Hepatic stellate cell (primary cell): Measurements from ENCODE around the gene FAM72D.
"Not testable (repeated sequence)": the region's sequence is repeated elsewhere in the genome, so short reads cannot be mapped to it uniquely, and the experiment has no call there.

ENCODE experiments used
- DNase-seq: peaks from one replicate; pipeline ENCODE4 v3.0.0; 2011; ENCODE audit warnings: low spot score

FAM72D gene

GRCh38 chr1:145095284-145096057 lies at the start of gene FAM72D, which contains the start of gene SRGAP2B:
Gene FAM72D, plus strand, starts transcription at chr1:145095974. Its CDS starts 874 bp downstream, at chr1:145096848.
Gene SRGAP2B, minus strand, starts transcription at chr1:145095328. Its CDS starts 2,427 bp downstream, at chr1:145092901.
- not testable (repeated sequence) for DNase-seq

GRCh38 chr1:145047553-145047952 lies 48.2 kb upstream of the FAM72D start:
- not testable (repeated sequence) for DNase-seq

- not testable (repeated sequence) for DNase-seq
These were observed 47.5 kb upstream of the FAM72D start for GRCh38 chr1:145048181-145048856.

GRCh38 chr1:145052019-145052776 lies 43.6 kb upstream of the FAM72D start:
- not testable (repeated sequence) for DNase-seq

- not testable (repeated sequence) for DNase-seq
These were observed 42.3 kb upstream of the FAM72D start for GRCh38 chr1:145053428-145053827.

GRCh38 chr1:145055217-145055760 lies 40.5 kb upstream of the FAM72D start:
- DNase-seq, result not testable (repeated sequence)

GRCh38 chr1:145058184-145058583 lies 37.6 kb upstream of the FAM72D start:
- DNase-seq, result not testable (repeated sequence)

GRCh38 chr1:145063285-145063684 lies 32.5 kb upstream of the FAM72D start:
- not testable (repeated sequence) for DNase-seq

- DNase-seq, result not testable (repeated sequence)
These were observed 31.7 kb upstream of the FAM72D start for GRCh38 chr1:145063941-145064648.

GRCh38 chr1:145065194-145065826 lies 30.5 kb upstream of the FAM72D start:
- not testable (repeated sequence) for DNase-seq

GRCh38 chr1:145066486-145066885 lies 29.3 kb upstream of the FAM72D start:
- DNase-seq, result not testable (repeated sequence)

GRCh38 chr1:145071569-145071968 lies 24.2 kb upstream of the FAM72D start:
- DNase-seq, result not testable (repeated sequence)

GRCh38 chr1:145074021-145074559 lies 21.7 kb upstream of the FAM72D start:
- DNase-seq, result not testable (repeated sequence)

- not testable (repeated sequence) for DNase-seq
These were observed 18.9 kb upstream of the FAM72D start for GRCh38 chr1:145076877-145077276.

GRCh38 chr1:145077872-145078786 lies 17.6 kb upstream of the FAM72D start:
- not testable (repeated sequence) for DNase-seq

- DNase-seq, result not testable (repeated sequence)
These were observed 16.9 kb upstream of the FAM72D start for GRCh38 chr1:145078787-145079370.

- not testable (repeated sequence) for DNase-seq
These were observed 16.0 kb upstream of the FAM72D start for GRCh38 chr1:145079737-145080136.

GRCh38 chr1:145080193-145080592 lies 15.6 kb upstream of the FAM72D start:
- not testable (repeated sequence) for DNase-seq
